Nephron progenitor cell (in vitro differentiated cells): ENCODE data around the gene HNRNPF.

ENCODE experiments used
- DNase-seq: peaks from one replicate; pipeline ENCODE4 v3.0.0; 2021
- H3K27ac Mint-ChIP-seq: 2 replicates; pipeline ENCODE4 v1.8.0; 2021; ENCODE audit warnings: mild to moderate bottlenecking, moderate library complexity, mixed read lengths
- H3K27me3 Mint-ChIP-seq: 2 replicates; pipeline ENCODE4 v1.8.0; 2021; ENCODE audit warnings: mild to moderate bottlenecking, low read depth, mixed read lengths; ENCODE audit not compliant: poor library complexity
- H3K36me3 Mint-ChIP-seq: 2 replicates; pipeline ENCODE4 v1.8.0; 2021; ENCODE audit warnings: low read depth, mixed read lengths
- H3K4me1 Mint-ChIP-seq: 2 replicates; pipeline ENCODE4 v1.8.0; 2021; ENCODE audit warnings: mixed read lengths
- H3K4me3 Mint-ChIP-seq: 2 replicates; pipeline ENCODE4 v1.8.0; 2021; ENCODE audit warnings: mild to moderate bottlenecking, moderate library complexity, mixed read lengths
- H3K9me3 Mint-ChIP-seq: 2 replicates; pipeline ENCODE4 v1.8.0; 2021; ENCODE audit warnings: mild to moderate bottlenecking, moderate library complexity, mixed read lengths
- CTCF ChIP-seq: fragments of 200-600 bp; sonication (generic); IDR thresholded peaks from 2 replicates; pipeline ENCODE4 v1.5.0; 2021; ENCODE audit warnings: antibody characterized with exemption

The HNRNPF gene

DNA sequence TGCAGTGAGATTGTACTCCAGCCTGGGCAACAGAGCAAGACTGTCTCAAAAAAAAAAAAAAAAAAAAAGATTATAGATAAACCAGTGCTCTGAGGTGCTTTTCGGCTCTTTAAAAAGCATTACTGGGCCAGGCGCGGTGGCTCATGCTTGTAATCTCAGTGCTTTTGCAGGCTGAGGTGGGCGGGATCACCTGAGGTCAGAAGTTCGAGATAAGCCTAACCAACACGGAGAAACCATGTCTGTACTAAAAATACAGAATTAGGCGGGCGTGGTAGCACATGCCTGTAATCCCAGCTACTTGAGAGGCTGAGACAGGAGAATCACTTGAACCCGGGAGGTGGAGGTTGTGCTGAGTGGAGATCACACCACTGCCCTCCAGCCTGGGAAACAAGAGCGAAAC is 6.6 kb upstream of the HNRNPF start:
- Mint-ChIP-seq H3K4me1 (no peaks in the 10 kb centered on the region), H3K27me3 (peaks cover 2% of the 10 kb centered on the region), H3K27ac (no peak overlapping the region), H3K9me3 (peaks cover 11% of the 10 kb centered on the region), H3K4me3 (no peak overlapping the region), H3K36me3 (no peaks in the 10 kb centered on the region)
- no peak for DNase-seq
- TF ChIP-seq CTCF = no peak

DNA sequence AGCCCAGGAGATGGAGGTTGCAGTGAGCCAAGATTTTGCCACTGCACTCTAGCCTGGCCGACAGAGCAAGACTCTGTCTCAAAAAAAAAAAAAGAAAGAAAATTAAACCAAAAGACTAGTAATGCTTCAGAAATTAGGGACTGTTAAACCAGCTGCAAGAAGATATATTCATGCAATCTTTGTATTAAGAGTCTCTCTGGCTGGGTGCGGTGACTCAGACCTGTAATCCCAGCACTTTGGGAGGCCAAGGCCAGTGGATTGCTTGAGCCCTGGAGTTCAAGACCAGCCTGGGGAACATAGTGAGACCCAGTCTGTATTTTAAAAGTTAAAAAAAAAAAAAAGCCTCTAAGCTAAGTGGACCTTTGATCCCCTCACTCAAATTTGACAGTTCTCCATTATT is 2.5 kb upstream of the HNRNPF start:
- H3K27me3 Mint-ChIP-seq = peaks cover 8% of the 10 kb centered on the region

GRCh38 chr10:43410345-43410744 is 1.4 kb upstream of the HNRNPF start:
- Mint-ChIP-seq H3K27me3 (peaks cover 5% of the 10 kb centered on the region), H3K27ac (no peak overlapping the region), H3K9me3 (peaks cover 7% of the 10 kb centered on the region), H3K4me1 (peaks cover 13% of the 10 kb centered on the region), H3K4me3 (no peak overlapping the region), H3K36me3 (peaks cover 5% of the 10 kb centered on the region)
- DNase-seq = no peak
- TF ChIP-seq CTCF = no peak

More for the DNA sequence above, 2.5 kb upstream of the HNRNPF start:
- Mint-ChIP-seq H3K4me1 (peaks cover 6% of the 10 kb centered on the region), H3K4me3 (no peak overlapping the region), H3K36me3 (peaks cover 5% of the 10 kb centered on the region), H3K27ac (no peak overlapping the region), H3K9me3 (peaks cover 7% of the 10 kb centered on the region)
- DNase-seq = no peak
- TF ChIP-seq CTCF = no peak

DNA sequence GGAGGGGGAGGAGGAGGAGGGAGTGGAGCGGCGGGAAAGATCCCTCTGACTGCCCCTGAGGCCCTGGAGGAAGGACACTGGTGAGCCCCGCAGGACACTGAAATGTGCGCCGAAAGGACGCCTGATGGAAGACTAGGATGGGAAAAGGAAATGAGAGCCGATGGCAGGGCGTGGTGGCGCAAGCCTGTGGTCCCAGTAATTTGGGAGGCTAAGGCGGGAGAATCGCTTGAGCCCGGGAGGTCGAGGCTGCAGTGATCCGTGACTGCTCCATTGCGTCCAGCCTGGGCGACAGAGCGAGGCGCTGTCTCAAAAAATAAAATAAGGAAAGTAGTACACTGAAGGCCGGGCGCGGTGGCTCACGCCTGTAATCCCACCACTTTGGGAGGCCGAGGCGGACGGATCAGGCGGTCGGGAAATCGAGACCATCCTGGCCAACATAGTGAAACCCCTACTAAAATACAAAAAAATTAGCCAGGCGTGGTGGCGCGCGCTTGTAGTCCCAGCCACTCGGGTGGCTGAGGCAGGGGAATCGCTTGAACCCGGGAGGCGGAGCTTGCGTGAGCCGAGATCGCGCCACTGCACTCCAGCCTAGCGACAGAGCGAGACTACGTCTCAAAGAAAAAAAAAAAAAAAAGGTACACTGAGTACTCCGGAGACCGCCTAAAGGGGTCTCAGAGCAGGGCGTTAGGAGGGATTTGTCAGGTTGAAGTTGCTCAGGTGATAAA is 561 bp upstream of the HNRNPF start:
- Mint-ChIP-seq H3K9me3 (peaks cover 5% of the 10 kb centered on the region), H3K4me3 (peak overlapping the region; percentile 97), H3K36me3 (peaks cover 9% of the 10 kb centered on the region), H3K27me3 (peaks cover 5% of the 10 kb centered on the region), H3K27ac (peak overlapping the region; percentile 73), H3K4me1 (peaks cover 18% of the 10 kb centered on the region)
- DNase-seq = no peak
- no peak for TF ChIP-seq CTCF

- peak overlapping the region; percentile 97 for H3K4me3 Mint-ChIP-seq
- H3K36me3 Mint-ChIP-seq = peaks cover 15% of the 10 kb centered on the region
- H3K9me3 Mint-ChIP-seq = peaks cover 5% of the 10 kb centered on the region
- DNase-seq = no peak
- H3K4me1 Mint-ChIP-seq = peaks cover 22% of the 10 kb centered on the region
- peaks cover 5% of the 10 kb centered on the region for H3K27me3 Mint-ChIP-seq
- H3K27ac Mint-ChIP-seq = peak overlapping the region; percentile 100
- no peak for TF ChIP-seq CTCF
Measured at GRCh38 chr10:43408331-43408709, 666 bp downstream of the HNRNPF start.
